Smooth muscle cell (in vitro differentiated cells): Measurements from ENCODE around the gene SPRYD4. TPM values are rescaled to one million over a fixed set of nuclear protein-coding genes. Genes with fewer than 3 reads are reported as not detected.

Source experiments
- DNase-seq: peaks from one replicate; lab custom pipeline; 2025; ENCODE audit not compliant: unreplicated experiment; lab: John Stamatoyannopoulos, UW
- H2AFZ ChIP-seq: fragments of 200-600 bp; sonication (generic); 2 replicates; pipeline ENCODE4 v1.6.0; 2016; ENCODE audit warnings: antibody characterized with exemption, low read depth, mild to moderate bottlenecking
- H3F3A ChIP-seq: fragments of 200-600 bp; sonication (generic); 2 replicates; pipeline ENCODE4 v1.6.0; 2017; ENCODE audit warnings: antibody characterized with exemption, low read depth
- H3K27ac ChIP-seq: fragments of 200-600 bp; sonication (generic); 2 replicates; pipeline ENCODE4 v1.5.1; 2016; ENCODE audit warnings: low read depth, mild to moderate bottlenecking
- H3K27me3 ChIP-seq: fragments of 200-600 bp; sonication (generic); 2 replicates; pipeline ENCODE4 v1.6.1; 2016; ENCODE audit warnings: low read depth, mild to moderate bottlenecking
- H3K36me3 ChIP-seq: fragments of 200-600 bp; sonication (generic); 2 replicates; pipeline ENCODE4 v1.5.1; 2016; ENCODE audit warnings: low read depth
- H3K4me1 ChIP-seq: fragments of 200-600 bp; sonication (generic); 2 replicates; pipeline ENCODE4 v1.5.1; 2016; ENCODE audit warnings: low read depth
- H3K4me2 ChIP-seq: fragments of 200-600 bp; sonication (generic); 2 replicates; pipeline ENCODE4 v1.6.0; 2016; ENCODE audit warnings: mild to moderate bottlenecking
- H3K4me3 ChIP-seq: fragments of 200-600 bp; sonication (generic); 2 replicates; pipeline ENCODE4 v1.5.1; 2016; ENCODE audit warnings: mild to moderate bottlenecking
- H3K79me2 ChIP-seq: fragments of 200-600 bp; sonication (generic); 2 replicates; pipeline ENCODE4 v1.6.0; 2016; ENCODE audit warnings: low read depth, mild to moderate bottlenecking
- H3K9ac ChIP-seq: fragments of 200-600 bp; sonication (generic); 2 replicates; pipeline ENCODE4 v1.6.0; 2016; ENCODE audit warnings: low read depth
- H3K9me3 ChIP-seq: fragments of 200-600 bp; sonication (generic); replicated peaks from 2 replicates; pipeline ENCODE4 v1.5.1; 2016; ENCODE audit warnings: low read depth
- H4K20me1 ChIP-seq: fragments of 200-600 bp; sonication (generic); 2 replicates; pipeline ENCODE4 v1.6.0; 2016; ENCODE audit warnings: low read depth
- CTCF ChIP-seq: fragments of 200-600 bp; sonication (generic); IDR thresholded peaks from 2 replicates; pipeline ENCODE4 v1.5.1; 2017; ENCODE audit warnings: borderline replicate concordance, mild to moderate bottlenecking, antibody characterized with exemption; ENCODE audit not compliant: insufficient read depth, poor library complexity, severe bottlenecking
- WGBS: methylation state at CpG from one replicate; pipeline ENCODE4 v1.1.7; 2016; ENCODE audit warnings: low lambda C conversion rate; 5-methylcytosine and 5-hydroxymethylcytosine counted together
- polyA plus RNA-seq: library from polyadenylated mRNA; unstranded; fragments of >200 nt; fragmentation: Nextera tagmentation; extraction: Ambion mirVana; gene quantifications from 2 replicates; pipeline ENCODE4 v1.2.1, GENCODE V29; 2016
- total RNA-seq: library from RNA; depleted of rRNA; stranded (reverse); fragments of >200 nt; gene quantifications from 2 replicates; pipeline ENCODE4 v1.2.3, GENCODE V29; 2014

SPRYD4 gene
- total and polyA plus RNA-seq, 2 experiments from 2014 or later = 0.71 to 1.0 TPM

- DNase-seq = no peak
- Histone ChIP-seq H3K9ac (peak overlapping the region; percentile 91), H2AFZ (peak overlapping the region; percentile 95), H3K36me3 (no peaks in the 10 kb centered on the region), H3K79me2 (no peaks in the 10 kb centered on the region), H4K20me1 (no peaks in the 10 kb centered on the region), H3K4me1 (peaks cover 13% of the 10 kb centered on the region), H3F3A (no peaks in the 10 kb centered on the region), H3K27me3 (no peaks in the 10 kb centered on the region), H3K4me2 (peak overlapping the region; percentile 96), H3K27ac (peak overlapping the region; percentile 93), H3K9me3 (no peaks in the 10 kb centered on the region), H3K4me3 (peak overlapping the region; percentile 94)
- TF ChIP-seq CTCF = no peak
- 73% methylated on average over 19 of the region's 19 CpGs for WGBS
Measured at GRCh38 chr12:56469007-56469930, 891 bp downstream of the SPRYD4 start.

DNA sequence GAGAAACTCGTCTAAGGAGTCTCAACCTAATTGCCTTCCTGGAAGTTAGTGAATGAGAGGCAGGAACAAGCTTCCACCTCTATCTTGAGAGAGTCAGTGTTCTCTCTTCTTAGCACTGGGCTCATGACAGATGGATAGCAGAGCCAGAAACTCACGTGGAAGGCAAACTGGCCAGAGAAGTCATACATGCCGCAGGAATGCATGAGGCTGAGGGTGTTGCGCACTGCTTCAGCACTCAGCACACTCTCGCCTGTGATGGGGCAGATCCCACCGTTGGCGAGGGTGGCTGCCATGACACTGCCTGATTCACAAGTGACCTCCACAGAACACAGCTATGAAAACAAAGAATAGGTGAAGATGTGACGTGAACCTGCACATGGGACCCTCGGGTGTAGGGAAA is 6.0 kb downstream of the SPRYD4 start:
- TF ChIP-seq CTCF = no peak
- no peaks in the 10 kb centered on the region for H3K36me3 ChIP-seq
- no peaks in the 10 kb centered on the region for H3F3A ChIP-seq
- no peak overlapping the region for H3K27ac ChIP-seq
- H3K4me2 ChIP-seq = no peak overlapping the region
- no peak overlapping the region for H2AFZ ChIP-seq
- H4K20me1 ChIP-seq = no peaks in the 10 kb centered on the region
- H3K4me1 ChIP-seq = peaks cover 2% of the 10 kb centered on the region
- H3K9me3 ChIP-seq = no peaks in the 10 kb centered on the region
- no peak overlapping the region for H3K4me3 ChIP-seq
- H3K79me2 ChIP-seq = no peaks in the 10 kb centered on the region
- no peaks in the 10 kb centered on the region for H3K27me3 ChIP-seq
- WGBS = 96% methylated on average over 9 of the region's 9 CpGs
- no peak overlapping the region for H3K9ac ChIP-seq
- DNase-seq = no peak

GRCh38 chr12:56476143-56476542 is 7.8 kb downstream of the SPRYD4 start:
- H3F3A ChIP-seq = no peaks in the 10 kb centered on the region
- H3K36me3 ChIP-seq = no peaks in the 10 kb centered on the region
- TF ChIP-seq CTCF = no peak
- no peak overlapping the region for H3K27ac ChIP-seq
- H3K4me1 ChIP-seq = no peaks in the 10 kb centered on the region
- no peaks in the 10 kb centered on the region for H3K9me3 ChIP-seq
- no peak overlapping the region for H3K9ac ChIP-seq
- no peak for DNase-seq
- 90% methylated on average over 3 of the region's 6 CpGs for WGBS
- no peaks in the 10 kb centered on the region for H3K79me2 ChIP-seq
- no peak overlapping the region for H3K4me3 ChIP-seq
- H2AFZ ChIP-seq = no peak overlapping the region
- no peak overlapping the region for H3K4me2 ChIP-seq
- no peaks in the 10 kb centered on the region for H3K27me3 ChIP-seq
- no peaks in the 10 kb centered on the region for H4K20me1 ChIP-seq
